SK-N-MC (cell line): Measurements from ENCODE around the gene MAGI2.
"Not testable (repeated sequence)": the region's sequence is repeated elsewhere in the genome, so short reads cannot be mapped to it uniquely, and the experiment has no call there.

Source experiments
- DNase-seq: peaks from one replicate; pipeline ENCODE4 v3.0.0-alpha.2; 2011; ENCODE audit warnings: low read depth, low spot score
- H3K27ac ChIP-seq: fragments of 200-600 bp; sonication (generic); 2 replicates; pipeline ENCODE4 v1.5.1; 2016; ENCODE audit warnings: mixed run types
- H3K36me3 ChIP-seq: fragments of 200-600 bp; sonication (generic); 2 replicates; pipeline ENCODE4 v1.6.1; 2017; ENCODE audit warnings: antibody characterized with exemption, low read length, mixed read lengths; ENCODE audit not compliant: insufficient read depth
- H3K4me3 ChIP-seq: fragments of 200-600 bp; sonication (generic); 2 replicates; pipeline ENCODE4 v1.5.1; 2016
- H3K9ac ChIP-seq: fragments of 200-600 bp; sonication (generic); 2 replicates; pipeline ENCODE4 v1.8.0; 2017; ENCODE audit warnings: mixed run types, mixed read lengths; ENCODE audit not compliant: insufficient read length
- H3K9me3 ChIP-seq: fragments of 200-600 bp; sonication (generic); 2 replicates; pipeline ENCODE4 v1.6.1; 2017; ENCODE audit warnings: low read depth, mild to moderate bottlenecking, antibody characterized with exemption, low read length, moderate library complexity, mixed read lengths
- EZH2 ChIP-seq: fragments of 200-600 bp; sonication (generic); IDR thresholded peaks from one replicate; pipeline ENCODE4 v1.6.1; 2017; ENCODE audit warnings: antibody characterized with exemption
- FOXP2 ChIP-seq: optimal IDR thresholded peaks from 2 replicates; pipeline ENCODE3; 2011; ENCODE audit warnings: mild to moderate bottlenecking, moderate library complexity; ENCODE audit not compliant: insufficient read depth; ENCODE audit errors: extremely low read length, control extremely low read depth
- POLR2AphosphoS5 ChIP-seq: IDR thresholded peaks from 2 replicates; pipeline ENCODE4 v1.6.1; 2012; ENCODE audit warnings: mild to moderate bottlenecking, low read depth, low read length, borderline replicate concordance

The MAGI2 gene

DNA sequence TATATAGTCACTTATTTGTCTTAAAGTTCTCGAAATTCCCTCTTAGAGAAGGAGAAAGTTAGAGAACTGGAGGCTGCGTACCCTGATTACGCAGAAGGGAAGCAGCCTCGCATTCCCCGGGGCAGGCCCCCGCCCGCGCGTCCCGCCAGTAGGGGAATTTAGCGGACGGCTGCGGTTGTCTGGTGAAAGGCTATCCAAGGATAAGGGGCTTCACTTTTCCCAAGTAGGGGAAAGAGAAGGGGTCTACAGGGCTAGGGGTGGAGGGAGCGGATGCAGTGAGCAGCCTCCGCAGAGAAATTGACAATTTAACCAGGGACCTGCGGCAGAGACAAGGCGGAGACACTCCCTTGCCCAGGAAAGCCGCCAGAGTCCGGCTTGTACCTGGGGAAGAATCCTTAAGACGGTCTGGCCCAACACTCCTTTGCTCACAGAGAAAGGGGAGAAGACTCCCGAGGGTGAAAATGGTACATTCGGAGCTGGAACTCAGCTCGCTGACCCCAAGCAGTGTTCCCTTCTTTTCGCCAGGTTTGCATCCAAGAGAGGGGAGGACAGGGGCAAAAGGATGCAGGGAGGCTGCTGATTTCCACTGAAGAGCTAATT lies 994 bp upstream of the MAGI2 start:
- TF ChIP-seq POLR2AphosphoS5: no peak
- TF ChIP-seq EZH2: no peak
- no peak for TF ChIP-seq FOXP2
- H3K9me3 ChIP-seq: no peaks in the 10 kb centered on the region
- no peak overlapping the region for H3K9ac ChIP-seq
- H3K4me3 ChIP-seq: no peak overlapping the region
- no peak for DNase-seq
- H3K36me3 ChIP-seq: no peaks in the 10 kb centered on the region
- no peak overlapping the region for H3K27ac ChIP-seq

DNA sequence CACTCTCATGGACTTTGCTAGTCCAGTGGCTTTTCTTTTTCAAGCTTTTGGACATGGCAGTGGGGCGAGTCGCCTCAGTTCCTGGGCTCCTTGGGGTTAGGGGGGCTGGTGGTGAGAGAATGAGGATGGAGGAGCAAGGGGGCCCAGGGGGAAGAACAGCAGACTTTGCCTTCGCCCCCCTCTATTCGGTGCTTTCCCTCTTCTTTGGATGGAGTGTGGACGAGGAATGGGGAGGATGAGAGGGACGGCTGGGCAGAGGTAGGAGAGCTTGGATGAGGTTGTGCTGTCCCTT lies 255 bp downstream of the MAGI2 start:
- Histone ChIP-seq H3K36me3 (no peaks in the 10 kb centered on the region), H3K4me3 (peak overlapping the region; percentile 88), H3K27ac (no peak overlapping the region), H3K9ac (no peak overlapping the region), H3K9me3 (no peaks in the 10 kb centered on the region)
- TF ChIP-seq FOXP2 (no peak), EZH2 (no peak), POLR2AphosphoS5 (no peak)
- DNase-seq: no peak

DNA sequence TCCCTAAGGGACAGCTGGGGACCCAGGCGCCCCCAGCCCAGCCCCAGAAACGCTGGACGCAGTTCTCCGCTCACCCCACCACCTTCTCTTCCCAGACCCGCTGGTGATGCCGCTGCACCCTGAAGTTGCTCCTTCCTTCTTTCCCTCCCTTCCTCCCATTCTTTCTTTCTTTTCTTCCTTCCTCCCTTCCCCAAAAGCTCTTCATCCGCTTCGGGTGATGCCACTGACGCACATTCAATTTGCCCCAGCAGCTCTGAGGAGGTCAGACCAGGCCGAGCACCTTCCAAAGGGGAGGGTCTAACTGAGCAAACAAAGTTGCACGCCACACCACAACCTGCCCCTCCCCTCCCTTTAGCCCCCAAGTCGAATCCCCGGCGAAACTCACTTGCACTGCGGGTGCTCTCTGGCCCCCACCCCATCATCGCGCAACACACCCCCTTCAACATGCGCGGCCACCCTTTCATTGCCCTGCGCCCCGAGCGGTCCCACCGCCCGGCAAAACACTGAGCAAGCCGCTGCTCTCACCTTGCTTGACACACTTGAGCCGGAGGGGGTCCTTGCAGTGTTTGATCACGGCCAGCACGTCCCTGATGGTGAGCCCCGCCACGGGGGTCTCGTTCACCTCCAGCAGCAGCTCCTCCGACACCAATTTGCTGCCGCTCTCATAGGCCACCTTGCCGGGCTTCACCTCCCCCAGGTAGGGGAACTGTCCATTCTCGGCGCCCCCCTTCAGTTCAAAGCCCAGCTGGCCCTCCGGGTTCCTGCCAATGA lies 787 bp downstream of the MAGI2 start:
- H3K9ac ChIP-seq: peak overlapping the region; percentile 69
- no peaks in the 10 kb centered on the region for H3K36me3 ChIP-seq
- peak overlapping the region; percentile 88 for H3K4me3 ChIP-seq

DNA sequence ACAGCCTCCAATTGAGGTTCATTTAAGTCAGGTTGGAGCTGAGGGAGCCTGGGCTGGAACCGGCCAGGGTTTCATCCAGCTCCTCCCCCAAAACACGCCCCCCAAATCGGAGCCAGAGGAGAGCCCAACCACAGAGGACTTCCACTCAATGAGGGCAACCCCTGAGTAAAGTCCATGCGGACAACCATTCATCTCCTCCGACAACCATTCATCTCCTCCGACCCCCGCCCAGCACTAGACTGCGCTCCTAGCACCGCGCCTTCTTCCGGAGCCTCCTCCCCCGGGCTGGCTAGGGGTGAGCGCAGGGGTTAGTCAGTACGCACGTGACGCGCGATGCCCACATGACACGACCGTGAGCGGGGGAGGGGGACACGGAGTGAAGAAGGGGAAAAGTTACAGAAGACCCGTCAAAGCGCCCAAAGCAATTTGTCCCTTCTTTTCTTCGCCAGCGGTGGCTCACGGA lies 1.4 kb downstream of the MAGI2 start:
- TF ChIP-seq EZH2 (no peak), POLR2AphosphoS5 (no peak), FOXP2 (no peak)
- no peaks in the 10 kb centered on the region for H3K36me3 ChIP-seq
- H3K27ac ChIP-seq: no peak overlapping the region
- peak overlapping the region; percentile 69 for H3K9ac ChIP-seq
- H3K9me3 ChIP-seq: no peaks in the 10 kb centered on the region
- peak overlapping the region; percentile 88 for H3K4me3 ChIP-seq
- DNase-seq: no peak

More for the DNA sequence above, 787 bp downstream of the MAGI2 start:
- H3K9me3 ChIP-seq: no peaks in the 10 kb centered on the region
- TF ChIP-seq EZH2 (no peak), FOXP2 (no peak), POLR2AphosphoS5 (no peak)
- H3K27ac ChIP-seq: no peak overlapping the region
- no peak for DNase-seq

DNA sequence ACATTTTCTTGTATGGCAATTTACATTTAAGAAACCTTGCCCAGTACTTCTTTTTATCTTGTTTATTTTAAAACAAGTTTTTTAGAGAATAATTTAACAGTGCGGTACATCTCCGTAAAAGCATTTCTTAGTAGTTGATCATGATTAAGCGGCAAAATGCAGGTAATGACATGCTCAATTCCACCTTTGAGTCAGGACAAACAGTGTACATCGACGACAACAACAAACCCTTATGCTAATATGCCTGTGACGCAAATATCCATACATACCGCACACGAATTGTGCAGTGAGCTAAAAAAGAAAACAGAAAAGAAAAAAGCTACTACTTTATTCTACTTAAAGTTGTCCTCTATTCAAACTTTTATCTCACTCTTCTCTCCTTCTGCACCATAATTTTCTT lies 1.9 kb downstream of the MAGI2 start:
- no peaks in the 10 kb centered on the region for H3K9me3 ChIP-seq
- no peaks in the 10 kb centered on the region for H3K36me3 ChIP-seq
- peak overlapping the region; percentile 57 for H3K9ac ChIP-seq
- peak overlapping the region; percentile 88 for H3K4me3 ChIP-seq
- H3K27ac ChIP-seq: no peak overlapping the region
- no peak for DNase-seq
- TF ChIP-seq POLR2AphosphoS5 (no peak), FOXP2 (no peak), EZH2 (no peak)

DNA sequence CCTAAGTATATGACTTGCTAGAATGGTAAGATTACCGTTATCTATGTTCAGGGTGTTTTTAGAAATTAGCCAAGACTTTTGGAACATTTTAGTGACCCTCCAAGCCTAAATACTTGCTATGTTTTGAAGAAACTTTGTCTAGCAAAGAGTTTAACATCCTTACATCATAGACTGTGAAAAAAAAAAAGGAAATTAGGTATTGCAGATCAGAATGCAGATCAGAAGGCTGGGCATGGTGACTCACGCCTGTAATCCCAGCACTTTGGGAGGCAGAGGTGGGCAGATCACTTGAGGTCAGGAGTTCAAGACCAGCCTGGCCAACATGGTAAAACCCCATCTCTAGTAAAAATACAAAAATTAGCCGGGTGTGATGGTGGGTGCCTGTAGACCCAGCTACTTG lies 10.7 kb downstream of the MAGI2 start:
- not testable (repeated sequence) for DNase-seq, H3K27ac ChIP-seq, H3K9me3 ChIP-seq, H3K9ac ChIP-seq, H3K4me3 ChIP-seq, H3K36me3 ChIP-seq

DNA sequence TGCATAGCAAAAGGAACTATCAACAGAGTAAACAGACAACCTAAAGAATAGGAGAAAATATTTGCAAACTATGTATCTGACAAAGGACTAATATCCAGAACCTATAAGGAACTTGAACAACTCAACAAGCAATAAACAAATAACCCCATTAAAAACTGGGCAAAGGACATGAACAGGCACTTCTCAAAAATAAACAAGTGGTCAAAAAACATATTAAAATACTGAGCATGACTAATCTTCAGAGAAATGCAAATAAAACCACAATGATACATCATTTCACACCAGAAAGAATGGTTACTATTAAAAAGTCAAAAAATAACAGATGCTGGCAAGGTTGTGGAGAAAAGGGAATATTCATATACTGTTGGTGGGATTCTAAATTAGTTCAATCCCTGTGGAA lies 17.1 kb downstream of the MAGI2 start:
- Histone ChIP-seq H3K27ac (no peak overlapping the region), H3K9ac (no peak overlapping the region), H3K36me3 (no peaks in the 10 kb centered on the region), H3K4me3 (no peak overlapping the region), H3K9me3 (no peaks in the 10 kb centered on the region)
- TF ChIP-seq EZH2 (no peak), FOXP2 (no peak)
- DNase-seq: no peak

DNA sequence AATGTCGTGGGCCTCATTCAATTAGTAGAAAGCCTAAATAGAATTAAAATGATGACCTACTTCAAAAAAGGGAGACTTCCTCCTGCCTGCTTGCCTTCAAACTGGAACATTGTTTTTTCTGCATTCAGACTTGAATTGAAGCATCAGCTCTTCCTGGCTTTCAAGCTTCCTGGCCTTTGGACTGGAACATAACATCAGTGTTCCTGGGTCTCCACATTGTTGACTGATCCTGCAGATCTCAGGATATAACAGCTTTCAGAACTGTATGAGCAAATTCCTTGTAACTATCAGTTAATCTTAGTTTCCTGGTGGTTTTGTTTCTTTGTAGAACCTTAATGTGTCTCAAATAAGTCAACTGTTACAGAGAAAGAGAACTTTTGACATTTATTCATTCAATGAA lies 18.6 kb downstream of the MAGI2 start:
- Histone ChIP-seq H3K9ac (no peak overlapping the region), H3K4me3 (no peak overlapping the region), H3K36me3 (no peaks in the 10 kb centered on the region), H3K9me3 (no peaks in the 10 kb centered on the region), H3K27ac (no peak overlapping the region)
- TF ChIP-seq POLR2AphosphoS5 (no peak), EZH2 (no peak), FOXP2 (no peak)
- no peak for DNase-seq

DNA sequence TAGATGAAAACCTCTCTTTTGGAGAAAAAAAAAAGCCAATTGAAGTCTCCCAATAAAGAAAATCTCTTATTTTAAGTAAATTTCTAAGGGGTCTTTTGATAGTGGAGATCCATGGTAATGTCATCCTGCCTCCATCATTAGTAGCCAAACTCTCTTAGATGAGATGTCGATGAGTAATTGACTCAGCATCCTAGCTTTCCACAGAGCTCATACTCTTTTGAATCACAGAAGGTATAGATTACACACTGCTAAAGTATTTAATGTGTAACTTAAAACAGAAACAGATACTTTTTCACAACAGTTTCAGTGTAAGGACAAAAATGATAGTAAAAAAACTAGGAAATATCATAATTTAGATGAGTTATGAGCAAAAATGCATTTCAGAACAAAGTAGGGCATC lies 19.4 kb downstream of the MAGI2 start:
- H3K4me3 ChIP-seq: no peak overlapping the region
- no peaks in the 10 kb centered on the region for H3K9me3 ChIP-seq
- H3K36me3 ChIP-seq: no peaks in the 10 kb centered on the region
- no peak overlapping the region for H3K9ac ChIP-seq
- no peak for TF ChIP-seq FOXP2
- TF ChIP-seq EZH2: no peak
- no peak for TF ChIP-seq POLR2AphosphoS5
- no peak for DNase-seq
- H3K27ac ChIP-seq: no peak overlapping the region
